ENCODE measurements around the gene SARDH.
A peak's percentile ranks its signal among the peaks of the same experiment; 100 is the strongest.

The SARDH gene, protein sequence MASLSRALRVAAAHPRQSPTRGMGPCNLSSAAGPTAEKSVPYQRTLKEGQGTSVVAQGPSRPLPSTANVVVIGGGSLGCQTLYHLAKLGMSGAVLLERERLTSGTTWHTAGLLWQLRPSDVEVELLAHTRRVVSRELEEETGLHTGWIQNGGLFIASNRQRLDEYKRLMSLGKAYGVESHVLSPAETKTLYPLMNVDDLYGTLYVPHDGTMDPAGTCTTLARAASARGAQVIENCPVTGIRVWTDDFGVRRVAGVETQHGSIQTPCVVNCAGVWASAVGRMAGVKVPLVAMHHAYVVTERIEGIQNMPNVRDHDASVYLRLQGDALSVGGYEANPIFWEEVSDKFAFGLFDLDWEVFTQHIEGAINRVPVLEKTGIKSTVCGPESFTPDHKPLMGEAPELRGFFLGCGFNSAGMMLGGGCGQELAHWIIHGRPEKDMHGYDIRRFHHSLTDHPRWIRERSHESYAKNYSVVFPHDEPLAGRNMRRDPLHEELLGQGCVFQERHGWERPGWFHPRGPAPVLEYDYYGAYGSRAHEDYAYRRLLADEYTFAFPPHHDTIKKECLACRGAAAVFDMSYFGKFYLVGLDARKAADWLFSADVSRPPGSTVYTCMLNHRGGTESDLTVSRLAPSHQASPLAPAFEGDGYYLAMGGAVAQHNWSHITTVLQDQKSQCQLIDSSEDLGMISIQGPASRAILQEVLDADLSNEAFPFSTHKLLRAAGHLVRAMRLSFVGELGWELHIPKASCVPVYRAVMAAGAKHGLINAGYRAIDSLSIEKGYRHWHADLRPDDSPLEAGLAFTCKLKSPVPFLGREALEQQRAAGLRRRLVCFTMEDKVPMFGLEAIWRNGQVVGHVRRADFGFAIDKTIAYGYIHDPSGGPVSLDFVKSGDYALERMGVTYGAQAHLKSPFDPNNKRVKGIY

DNA sequence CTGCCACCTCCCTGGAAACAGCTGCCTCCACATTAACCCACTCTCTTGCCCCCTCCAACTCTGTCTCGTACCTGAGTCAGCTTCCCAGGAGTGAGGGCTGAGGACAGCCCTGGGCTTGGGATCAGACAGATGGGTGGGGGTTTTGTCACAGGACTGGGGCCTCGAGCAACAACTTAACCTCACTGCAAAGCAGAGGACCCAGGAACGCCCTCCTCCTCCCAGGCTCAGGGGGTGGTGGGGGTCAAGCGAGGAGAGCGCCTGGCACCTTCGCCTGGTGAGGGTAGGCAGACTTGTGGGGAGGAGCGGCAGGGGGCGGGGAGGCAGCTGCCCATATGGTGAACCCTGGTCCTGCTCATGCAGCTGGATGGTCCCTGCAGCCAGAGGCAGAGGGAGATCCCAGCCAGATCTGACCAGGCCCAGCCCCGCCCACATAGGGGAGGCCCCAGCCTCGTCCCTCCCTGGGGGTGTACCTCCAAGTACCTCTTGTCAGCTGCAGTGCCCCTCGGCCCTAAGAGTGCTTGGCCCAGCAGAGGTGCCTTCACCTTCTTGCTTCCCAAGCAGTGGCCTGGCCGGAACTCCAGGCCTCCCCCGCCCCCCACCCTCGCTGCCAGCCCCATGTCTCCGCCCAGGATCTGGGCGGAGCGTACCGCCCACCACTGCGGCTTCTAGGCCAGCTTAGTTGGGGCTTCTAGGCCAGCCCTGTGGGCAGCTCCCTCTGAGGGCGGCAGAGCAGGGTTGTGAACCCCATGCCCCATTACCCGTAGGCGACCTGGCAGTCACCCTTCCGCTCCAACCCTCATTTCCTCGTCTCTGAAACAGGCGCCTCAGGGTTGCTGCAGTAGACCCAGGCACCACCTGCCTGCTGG lies at the start of gene SARDH:
Gene SARDH (minus strand): TSS at position 579 of the 866 bp plus-strand sequence. CDS start 4,179 bp downstream, outside the sequence.
- peak; percentile 6 for DNase-seq (ENCODE audit: low spot score)

DNA sequence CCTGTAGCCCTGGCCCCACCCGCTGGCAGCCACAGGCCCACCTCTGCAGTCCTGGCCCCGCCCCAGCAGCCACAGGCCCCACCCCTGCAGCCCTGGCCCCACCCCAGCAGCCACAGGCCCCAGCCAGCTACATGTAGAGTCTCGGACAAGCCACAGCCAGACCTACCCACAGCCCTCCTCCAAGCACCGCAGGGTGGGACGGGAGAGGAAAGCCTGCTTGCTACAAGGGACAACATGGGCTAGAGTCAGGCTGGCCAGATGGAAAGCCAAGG lies 49.5 kb upstream of the SARDH start:
- no peak for DNase-seq (ENCODE audit: low spot score)

DNA sequence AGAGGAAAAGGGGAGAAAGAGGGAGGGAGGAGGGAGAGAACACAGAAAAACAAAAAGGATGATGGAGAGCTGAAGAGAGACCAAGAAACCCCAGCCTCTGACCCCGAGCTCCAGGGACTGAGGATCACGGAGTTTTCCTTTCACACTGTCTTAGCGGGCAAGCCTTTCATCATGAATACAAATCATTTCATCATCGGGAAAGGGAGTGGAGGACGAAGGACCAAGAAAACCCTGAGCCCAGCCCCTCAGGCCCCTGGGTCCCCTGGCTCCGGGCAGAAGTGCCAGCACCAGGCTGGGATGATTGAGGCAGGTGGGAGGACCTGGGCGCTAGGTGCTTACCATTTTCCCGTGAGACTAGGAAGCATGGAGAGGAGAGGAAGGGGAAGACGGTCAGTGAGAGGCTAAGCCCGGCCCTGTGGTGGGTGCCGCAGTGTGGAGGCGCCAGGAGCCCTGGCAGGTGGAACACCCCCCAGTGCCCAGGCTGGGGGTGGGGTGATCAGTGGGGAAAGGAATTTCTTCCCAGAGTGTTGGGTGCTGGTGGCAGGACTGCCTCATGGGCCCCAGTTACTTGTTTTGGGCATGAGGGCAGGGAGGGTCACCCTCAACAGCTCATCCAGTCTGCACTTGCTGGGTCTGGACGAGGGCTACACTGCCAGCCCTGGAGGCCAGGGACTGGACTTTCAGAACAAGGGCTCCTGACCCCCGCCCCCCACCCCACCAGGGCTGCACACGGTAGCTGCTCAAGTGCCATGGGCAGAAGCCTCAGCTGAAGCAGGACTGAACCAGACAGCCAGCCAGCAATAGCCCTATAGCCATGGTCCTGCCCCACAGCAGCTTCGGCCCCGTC lies 49.0 kb upstream of the SARDH start:
- no peak for DNase-seq (ENCODE audit: low spot score)

DNA sequence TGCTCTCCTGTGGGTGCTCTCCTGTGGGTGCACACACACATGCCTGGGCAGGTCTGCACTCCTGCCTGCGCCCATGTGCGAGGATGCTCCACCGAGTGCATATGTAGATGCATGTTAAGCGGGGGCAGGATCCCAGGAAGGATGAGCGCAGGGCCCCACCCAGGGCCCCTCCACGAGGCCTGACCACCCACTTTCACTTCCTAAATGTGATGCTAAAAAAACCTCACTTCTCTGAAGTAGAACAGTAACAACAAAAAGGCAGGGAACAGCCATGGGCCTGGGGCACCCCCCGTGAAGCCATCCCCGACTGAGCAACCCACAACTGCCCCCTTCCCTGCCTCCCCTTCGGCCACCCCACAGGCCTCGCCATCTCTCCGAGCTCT lies 48.2 kb upstream of the SARDH start:
- no peak for DNase-seq (ENCODE audit: low spot score)

DNA sequence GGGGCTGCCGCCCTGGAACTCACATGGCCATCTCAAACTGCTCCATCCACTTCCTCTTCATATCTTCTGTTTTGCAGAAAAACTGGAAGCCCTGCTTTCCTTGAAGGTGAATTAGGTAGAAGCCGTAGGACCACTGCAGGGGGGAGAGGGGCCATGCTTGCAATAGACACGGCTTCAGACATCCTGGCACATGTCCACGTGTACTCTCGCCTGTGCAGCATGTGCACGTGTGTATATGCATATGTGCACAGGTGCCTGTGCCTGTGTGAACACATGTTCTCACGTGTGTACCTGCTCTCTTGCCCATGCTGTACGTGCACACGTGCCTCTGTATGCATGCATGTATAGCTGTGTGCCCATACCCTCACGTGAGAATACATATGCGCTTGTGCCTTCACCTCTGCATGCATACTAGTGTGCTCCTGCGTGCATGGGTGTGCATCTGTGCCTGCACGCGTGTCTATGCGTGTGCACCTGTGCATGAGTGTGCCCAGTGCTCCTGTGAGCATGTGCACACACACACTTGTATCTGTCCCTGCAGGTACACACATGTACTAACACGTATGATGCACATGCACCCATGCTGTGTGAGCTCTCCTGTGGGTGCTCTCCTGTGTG lies 47.7 kb upstream of the SARDH start:
- DNase-seq (ENCODE audit: low spot score): no peak

DNA sequence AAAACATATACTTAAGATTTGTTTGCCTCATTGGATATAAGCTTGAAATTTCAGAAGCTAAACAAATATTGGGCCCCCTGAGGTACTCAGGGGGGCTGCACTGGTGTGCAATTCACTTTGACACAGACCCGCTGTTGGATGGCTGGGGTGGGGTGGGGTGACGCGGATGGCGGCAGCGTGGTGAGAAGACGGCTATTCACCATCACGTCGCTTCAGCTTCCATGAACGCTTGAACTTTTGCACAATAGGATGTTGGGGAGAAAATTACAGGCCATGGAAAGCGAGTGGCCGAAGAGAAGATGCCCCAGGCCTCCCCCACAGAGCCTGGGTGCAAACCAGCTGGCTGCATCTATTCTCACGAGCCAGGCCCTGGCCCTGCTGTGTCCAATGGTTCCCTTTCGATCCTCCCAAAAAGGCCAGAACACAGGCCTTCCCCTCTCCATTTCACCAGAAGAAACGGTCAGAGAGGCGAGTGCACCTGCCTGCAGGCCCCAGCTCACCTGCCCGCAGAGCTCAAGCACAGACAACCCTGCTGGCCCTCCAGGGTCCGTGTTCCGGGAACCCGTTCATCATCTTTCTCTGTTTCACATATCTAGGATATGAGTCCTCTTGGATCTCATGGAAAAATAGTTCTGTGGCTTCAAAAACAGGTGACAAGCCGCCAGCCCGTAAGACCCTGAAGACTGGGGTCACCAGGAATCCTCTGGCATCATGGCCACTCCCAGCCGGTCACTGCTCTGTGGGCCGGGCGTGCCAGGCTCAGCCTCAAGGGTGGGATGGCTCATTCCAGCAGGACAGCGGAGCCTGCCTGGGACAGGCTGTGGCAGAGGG lies 46.8 kb upstream of the SARDH start:
- DNase-seq (ENCODE audit: low spot score): no peak

DNA sequence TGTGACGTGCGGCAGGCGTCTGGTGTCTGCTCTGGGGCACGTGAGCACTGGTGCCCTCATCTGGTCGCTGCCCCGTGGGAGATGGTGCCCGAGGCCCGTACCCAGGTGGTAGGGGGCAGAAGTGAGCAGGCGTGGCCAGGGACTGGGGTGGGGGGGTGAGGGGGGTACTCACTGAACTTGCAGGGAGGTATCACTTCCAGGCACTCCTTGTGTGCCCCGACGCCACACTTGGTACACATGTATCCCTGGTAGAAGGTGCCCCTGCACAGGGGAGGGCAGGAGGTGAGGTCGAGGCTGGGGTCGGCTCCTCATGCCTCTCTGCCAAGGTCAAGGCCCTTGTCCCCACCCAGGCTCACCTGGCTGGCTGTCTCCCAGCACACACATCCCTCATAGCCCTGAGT lies 45.2 kb upstream of the SARDH start:
- no peak for DNase-seq (ENCODE audit: low spot score)

DNA sequence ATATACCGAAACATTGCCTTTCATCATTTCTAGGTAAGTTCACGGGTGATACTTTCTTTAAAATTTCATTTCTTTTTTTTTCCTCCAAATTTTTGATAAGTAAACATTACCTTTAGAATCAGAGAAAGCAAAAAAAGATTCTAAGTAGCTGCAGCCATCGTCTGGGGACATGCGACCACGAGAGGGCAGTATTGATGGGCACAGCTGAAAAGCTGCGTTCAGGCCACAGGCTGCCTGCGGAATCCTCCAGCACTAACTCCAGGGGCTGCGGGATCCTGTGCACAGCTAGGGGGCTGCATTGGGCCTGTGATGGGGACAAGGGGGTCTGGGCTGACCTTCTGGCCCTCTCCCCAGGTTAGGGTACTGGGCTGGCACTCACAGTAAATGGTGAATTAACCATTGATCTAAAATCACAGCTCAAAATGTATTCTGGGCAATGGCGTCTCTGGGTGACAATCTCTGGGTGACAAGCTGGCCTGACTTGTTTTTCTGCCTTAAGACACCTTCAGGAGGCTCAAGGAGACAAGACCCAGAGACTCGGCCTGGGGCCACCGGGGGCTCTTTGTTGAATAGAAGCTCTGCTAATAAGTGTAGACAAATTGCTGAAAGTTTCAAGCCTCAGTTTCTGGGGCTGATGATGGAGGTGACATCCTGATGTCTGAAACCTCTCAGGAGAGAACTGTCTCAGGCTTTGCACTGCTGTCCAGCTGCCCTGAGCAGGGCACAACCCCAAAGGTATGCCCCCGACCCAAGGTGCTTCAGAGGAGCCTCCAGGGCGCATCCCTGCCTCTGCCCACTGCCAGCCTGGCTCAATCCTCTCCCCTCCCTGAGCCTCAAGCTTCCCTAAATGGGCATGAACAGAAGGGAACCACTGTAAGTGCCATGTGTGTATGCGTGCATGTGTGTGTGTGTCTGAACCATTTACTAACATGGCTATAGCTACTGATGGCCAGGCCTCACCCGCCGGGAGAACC lies 44.3 kb upstream of the SARDH start:
- peak; percentile 60 for DNase-seq (ENCODE audit: low spot score)

DNA sequence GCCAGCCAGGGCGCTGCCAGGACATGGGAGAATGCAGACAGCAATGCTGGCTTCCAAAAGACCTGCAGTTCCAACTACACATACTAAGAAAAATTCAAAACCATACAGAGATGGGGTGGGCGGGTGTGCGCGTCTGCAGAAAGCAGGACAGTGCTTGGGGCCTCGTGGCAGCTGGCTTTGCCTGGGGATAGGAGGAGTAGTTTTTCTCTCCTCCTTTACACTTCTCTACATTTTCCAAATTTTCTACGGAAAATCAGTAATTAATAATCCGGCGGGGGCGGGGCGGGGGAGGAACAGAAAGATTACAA lies 43.6 kb upstream of the SARDH start:
- no peak for DNase-seq (ENCODE audit: low spot score)

DNA sequence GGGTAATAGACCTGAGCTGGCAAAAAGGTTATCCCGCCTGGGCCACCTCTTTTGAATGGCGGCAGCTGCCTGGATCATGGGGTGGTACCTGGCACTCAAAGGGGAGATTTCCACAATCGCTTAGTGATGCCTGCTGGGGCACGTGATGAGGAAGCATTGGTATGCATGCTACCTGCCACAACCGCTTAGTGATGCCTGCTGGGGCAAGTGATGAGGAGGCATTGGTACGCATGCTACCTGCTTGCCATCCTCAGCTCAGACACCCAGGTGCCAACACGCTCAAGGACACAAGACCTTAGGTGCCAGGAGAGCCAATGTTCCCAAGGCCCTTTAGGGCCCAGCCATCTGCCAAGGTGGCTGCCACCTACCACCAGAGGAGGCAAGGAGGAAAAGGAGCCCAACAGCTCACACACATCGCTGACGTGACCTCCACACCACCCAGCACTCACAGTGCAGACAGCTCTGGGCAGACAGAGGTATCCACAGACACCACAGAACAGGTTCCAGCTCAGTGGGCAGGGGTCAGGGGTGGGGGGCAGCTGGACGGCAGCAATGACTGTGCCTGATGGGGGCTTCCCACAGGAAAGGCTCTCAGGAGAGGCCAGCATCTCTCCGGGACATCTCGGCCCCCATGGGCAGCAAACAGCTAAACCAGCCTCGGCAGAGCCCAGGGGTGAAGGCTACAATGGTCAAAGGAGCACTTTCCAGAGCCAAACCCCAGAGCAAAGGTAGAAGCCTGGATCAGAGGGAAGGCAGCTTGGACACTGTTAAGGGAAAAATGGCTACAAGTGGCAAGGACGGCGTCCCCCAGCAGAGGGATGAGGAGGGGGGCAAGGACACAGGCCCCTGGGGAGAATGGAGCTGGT lies 43.0 kb upstream of the SARDH start:
- DNase-seq (ENCODE audit: low spot score): no peak

DNA sequence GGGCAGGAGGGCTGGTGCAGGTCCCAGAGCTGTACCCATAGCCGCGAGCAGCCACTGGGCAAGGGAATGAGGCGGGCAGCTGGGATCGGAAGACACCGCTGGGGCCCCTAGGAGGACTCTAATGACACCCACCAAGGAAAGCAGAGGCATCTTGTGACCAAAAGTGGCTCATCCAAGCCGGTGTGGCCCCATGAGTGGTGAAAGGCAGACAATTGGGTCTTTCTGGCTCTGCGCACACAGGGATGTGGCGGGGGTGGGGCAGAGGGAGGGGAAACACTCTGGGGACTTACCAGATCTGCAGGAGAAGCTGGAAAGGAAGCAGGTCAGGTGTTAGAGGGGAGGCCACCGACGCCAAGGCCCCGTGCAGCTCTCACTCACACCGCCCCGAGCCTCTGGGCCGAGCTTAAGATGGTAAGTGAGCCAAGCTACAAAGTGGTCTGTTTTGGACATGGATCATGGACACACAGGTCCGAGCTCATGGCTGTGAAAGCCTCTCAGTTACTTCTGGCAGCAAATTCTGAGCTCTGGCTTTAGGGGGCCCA lies 42.3 kb upstream of the SARDH start:
- no peak for DNase-seq (ENCODE audit: low spot score)

DNA sequence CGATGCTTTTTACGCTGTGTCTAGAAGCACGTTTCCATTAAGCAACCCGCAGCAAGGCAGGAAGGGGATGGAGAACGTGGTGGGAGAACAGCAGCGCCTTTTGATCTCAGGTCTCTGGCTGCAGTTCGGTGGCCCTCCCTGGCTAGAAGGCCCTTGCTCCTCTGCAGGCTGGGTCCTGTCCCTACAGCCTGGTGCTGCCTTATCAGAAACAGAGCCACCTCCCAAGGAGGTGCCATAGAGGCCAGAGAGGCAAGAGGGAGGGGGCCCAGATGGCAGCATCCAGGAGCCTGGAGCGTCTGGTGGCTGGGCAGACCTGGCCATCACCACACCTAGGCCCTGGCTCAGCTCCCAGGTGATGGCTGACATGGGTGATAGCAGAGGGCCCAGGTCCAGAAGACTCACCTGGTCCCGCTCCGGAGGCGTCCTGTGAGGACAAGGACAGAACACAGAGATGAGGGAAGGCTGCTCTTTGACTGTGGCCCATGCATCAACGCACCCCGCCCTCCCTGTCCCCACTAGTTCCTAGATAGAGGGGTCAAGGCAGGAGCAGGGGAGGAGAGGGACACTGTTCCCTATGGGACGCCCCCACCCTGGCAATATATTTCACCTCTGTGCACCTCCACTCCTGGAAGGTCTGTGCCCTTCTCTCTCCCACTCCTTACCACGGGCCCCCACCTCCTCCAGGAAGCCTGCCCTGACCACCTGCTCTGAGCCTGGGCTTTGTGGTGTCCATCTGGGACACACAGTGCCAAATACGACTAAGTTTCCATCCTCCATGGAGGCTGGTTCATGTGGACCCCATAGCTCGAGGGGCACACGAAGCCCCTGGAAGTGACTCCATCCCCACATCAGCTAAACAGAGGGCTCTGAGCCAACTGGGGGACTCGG lies 41.6 kb upstream of the SARDH start:
- DNase-seq (ENCODE audit: low spot score): no peak

DNA sequence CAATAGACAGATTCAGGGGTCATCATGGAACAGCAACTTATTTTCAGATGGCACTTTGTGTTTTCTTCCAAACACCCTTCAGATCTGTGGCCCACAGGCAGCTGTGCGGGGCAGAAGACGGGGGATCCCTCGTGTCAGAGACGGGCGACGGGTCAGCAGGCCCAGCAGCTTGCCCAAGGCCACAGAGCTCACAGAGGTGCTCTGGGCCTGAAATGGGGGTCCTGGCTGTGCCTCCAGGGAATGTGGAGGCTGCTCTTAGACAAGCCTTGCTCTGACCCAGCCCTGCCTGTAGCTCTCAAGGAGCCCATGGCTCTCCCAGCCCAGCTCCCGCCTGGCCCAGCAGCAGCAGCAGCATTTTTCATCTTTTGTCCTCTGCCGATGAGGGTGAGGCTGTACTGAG lies 40.9 kb upstream of the SARDH start:
- DNase-seq (ENCODE audit: low spot score): no peak

DNA sequence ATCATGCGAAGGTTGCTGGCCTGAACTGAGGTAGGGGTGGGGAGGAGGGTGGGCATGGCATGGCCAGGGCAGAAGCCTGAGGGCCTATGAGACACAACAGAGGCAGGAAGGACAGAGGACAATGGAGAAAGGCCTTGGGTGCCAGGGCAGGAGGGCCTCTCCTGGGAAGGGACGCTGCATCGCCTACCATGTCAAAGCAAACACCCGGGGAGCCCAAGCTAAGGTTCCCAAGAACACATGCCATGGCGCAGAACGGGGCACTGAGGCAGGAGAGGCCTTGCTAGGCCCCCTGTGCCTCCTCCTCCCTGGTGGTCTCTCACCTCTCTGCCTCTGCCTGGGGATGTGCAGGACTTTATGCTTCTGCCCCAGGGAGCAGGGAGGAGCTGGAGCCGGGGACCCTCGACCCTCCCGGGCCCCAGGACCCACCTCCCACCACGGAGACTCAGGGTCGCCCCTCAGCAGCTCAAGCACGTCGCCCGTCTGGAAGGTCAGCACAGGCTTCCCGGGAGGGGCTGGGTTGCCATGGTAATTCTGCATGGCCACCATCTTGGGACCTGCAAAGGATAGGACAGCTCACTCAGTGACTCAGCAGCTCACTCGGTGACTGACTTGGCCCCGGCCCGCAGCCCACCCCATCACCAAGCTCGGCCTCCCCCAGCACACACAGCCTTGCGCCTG lies 40.3 kb upstream of the SARDH start:
- DNase-seq (ENCODE audit: low spot score): no peak

DNA sequence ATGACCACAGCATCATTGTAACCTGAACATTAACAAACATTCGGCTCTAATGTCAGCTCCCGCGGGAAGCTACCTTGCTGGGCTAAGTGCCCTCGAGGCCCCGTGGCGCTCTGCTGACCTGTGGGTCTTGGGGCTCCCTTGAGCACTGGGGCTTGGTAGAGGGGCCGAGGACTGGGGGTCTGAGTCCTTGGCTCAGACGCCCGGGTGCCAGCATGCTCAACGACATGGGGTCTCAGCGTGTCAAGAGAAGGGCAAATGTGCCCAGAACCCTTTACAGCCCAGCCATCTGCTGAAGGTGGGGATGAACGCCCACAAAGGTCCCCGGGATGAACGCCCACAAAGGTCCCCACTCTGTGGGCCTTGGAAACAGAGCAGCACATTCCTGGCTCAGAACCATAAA lies 39.7 kb upstream of the SARDH start:
- no peak for DNase-seq (ENCODE audit: low spot score)

DNA sequence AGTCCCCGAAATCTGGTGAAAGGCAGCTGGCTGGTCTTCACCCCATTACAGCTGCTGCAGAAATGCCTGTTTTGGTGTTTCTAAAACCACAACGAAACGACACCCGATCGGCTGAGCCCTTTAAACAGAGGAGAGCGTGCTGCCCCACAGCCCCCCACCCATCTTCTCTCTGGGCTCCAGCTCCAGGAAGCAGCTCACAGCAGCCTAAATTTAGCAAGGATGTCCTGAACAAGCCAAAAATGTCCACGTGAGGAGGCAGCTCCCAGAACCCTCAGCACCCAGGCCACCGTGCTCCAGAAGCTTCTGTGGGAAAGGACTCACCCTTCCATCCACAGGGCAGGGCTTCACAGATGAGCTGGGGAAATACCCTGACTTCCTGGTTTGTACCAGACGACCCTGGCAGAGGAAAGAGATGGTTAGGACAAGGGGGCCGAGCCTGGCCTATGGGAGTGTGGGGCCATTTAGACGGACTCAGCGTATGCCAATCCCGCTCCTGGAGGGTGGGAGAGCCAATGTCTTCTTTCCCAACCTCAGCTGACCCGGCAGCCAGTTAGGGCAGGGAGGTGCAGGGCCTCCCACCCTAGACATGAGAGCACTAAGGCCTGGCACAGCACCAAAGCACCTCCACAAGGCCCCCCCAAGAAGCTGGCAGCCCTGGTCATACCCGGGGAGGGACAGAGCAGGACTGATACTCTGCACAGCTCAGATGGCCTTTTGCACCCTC lies 39.1 kb upstream of the SARDH start:
- DNase-seq (ENCODE audit: low spot score): no peak

All from CD4-positive, alpha-beta T cell treated with Interleukin-2 at 100 ng/mL for 4 hours (primary cell).